HL-60 (cell line): ENCODE data around the gene PRKAG2.

Experiments used
- DNase-seq, 2 experiments: peaks; one replicate each; pipeline ENCODE4 v3.0.0-alpha.2; 2010 to 2020; ENCODE audit warnings: low read depth in 1 of 2, low spot score in 1 of 2
- H3K27ac ChIP-seq: fragments of 250-450 bp; sonication (Bioruptor Pico); replicated peaks from 2 replicates; pipeline ENCODE4 v1.5.1; 2020; ENCODE audit warnings: mild to moderate bottlenecking, moderate library complexity
- H3K27me3 ChIP-seq: fragments of 250-450 bp; sonication (Bioruptor Pico); 2 replicates; pipeline ENCODE4 v1.5.1; 2021; ENCODE audit warnings: mild to moderate bottlenecking, moderate library complexity; ENCODE audit not compliant: insufficient read depth, poor library complexity, severe bottlenecking
- H3K4me3 ChIP-seq: replicated peaks from 2 replicates; pipeline ENCODE4 v1.5.1; 2011; ENCODE audit warnings: mild to moderate bottlenecking, control low read depth, low read length; ENCODE audit not compliant: insufficient read depth
- CTCF ChIP-seq: IDR thresholded peaks from one replicate; pipeline ENCODE4 v1.5.1; 2011; ENCODE audit warnings: low read length, control low read depth, inconsistent platforms; ENCODE audit not compliant: insufficient read depth
- GABPA ChIP-seq: IDR thresholded peaks from 2 replicates; pipeline ENCODE4 v1.6.1; 2012; ENCODE audit warnings: low read depth
- POLR2AphosphoS5 ChIP-seq: IDR thresholded peaks from 2 replicates; pipeline ENCODE4 v1.6.1; 2012; ENCODE audit warnings: low read depth
- REST ChIP-seq: IDR thresholded peaks from 2 replicates; pipeline ENCODE4 v1.6.1; 2012; ENCODE audit warnings: low read depth; ENCODE audit not compliant: insufficient replicate concordance
- SPI1 ChIP-seq: IDR thresholded peaks from 2 replicates; pipeline ENCODE4 v1.6.1; 2012; ENCODE audit warnings: low read depth, mild to moderate bottlenecking, borderline replicate concordance

The PRKAG2 gene

DNA sequence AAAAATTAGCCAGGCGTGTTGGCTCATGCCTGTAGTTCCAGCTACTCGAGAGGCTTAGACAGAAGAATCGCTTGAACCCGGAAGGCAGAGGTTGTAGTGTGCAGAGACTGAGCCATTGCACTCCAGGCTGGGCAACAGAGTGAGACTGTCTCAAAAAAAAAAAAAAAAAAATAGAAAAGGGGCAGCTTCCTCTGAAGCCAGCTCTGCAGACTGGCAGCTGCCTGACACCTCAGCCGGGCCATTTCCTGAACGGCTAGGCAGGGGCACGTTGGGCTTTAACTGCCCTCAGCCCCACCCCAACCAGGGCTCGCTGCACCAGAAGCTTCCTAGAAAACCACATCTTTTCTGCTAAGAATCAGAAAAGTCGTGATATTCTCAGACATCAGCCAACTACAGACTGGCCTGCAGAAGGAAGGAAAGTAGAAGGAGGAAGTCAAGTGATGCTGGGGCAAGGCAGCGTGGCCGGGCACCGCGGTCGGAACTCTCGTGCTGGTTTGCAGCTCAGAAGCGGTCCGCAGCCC lies 38.0 kb downstream of the PRKAG2 start:
- Histone ChIP-seq H3K4me3 (peak overlapping the region; percentile 21), H3K27me3 (no peaks in the 10 kb centered on the region), H3K27ac (peak overlapping the region; percentile 84)
- peak; percentile 68 to 92 for DNase-seq
- peak; percentile 90 for TF ChIP-seq SPI1
- TF ChIP-seq REST, result no peak
- peak; percentile 71 for TF ChIP-seq POLR2AphosphoS5
- TF ChIP-seq GABPA, result no peak
- TF ChIP-seq CTCF, result no peak

- H3K27me3 ChIP-seq, result no peaks in the 10 kb centered on the region
- peak in 1 of 2 experiments; percentile 53 for DNase-seq
- peak overlapping the region; percentile 84 for H3K27ac ChIP-seq
- TF ChIP-seq GABPA (no peak), CTCF (no peak), REST (no peak), SPI1 (peak; percentile 59; the same call in 1 of the 2 replicates), POLR2AphosphoS5 (no peak)
- no peak overlapping the region for H3K4me3 ChIP-seq
Observed at GRCh38 chr7:151838072-151838471, 38.8 kb downstream of the PRKAG2 start.

DNA sequence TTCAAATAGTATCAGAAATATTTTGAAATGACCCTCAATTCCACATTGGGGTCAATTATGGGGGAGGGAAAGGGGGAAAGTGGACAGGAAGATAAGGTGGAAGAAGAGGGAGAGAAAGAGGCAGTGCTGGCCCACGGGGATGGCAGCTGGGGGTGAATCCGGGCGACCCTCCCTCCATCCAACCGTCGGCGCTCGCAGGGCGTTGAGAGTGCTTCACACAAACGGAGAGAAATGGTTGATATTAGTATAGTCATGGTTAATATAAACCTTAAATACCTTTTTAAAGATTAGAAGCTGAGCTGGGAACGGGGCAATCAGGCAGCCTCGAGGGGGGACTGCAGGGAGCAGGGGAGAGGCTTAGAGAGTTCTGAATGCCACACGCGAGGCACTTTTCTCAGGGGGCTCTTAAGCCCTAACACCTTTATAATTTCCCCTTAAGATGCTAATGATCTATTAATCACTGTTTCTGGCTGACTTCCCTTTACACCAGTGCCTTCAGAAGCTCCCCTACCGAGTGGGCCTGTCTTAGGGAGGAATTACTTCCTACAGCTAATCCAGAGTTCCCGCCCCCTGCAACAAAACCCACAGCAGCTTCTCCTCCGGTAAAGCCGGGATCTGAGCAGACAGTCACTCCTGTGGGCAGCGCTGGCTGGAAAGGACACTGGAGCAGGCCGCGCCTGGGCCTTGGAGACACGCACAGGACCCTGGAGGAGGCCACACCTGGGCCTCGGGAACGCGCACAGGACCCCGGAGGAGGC lies 39.5 kb downstream of the PRKAG2 start:
- Histone ChIP-seq H3K27ac (peak overlapping the region; percentile 84), H3K27me3 (no peaks in the 10 kb centered on the region), H3K4me3 (no peak overlapping the region)
- peak in 1 of 2 experiments; percentile 44 for DNase-seq
- TF ChIP-seq SPI1 (peak; percentile 14; the same call in 1 of the 2 replicates), POLR2AphosphoS5 (no peak; the same call in 1 of the 2 replicates)

DNA sequence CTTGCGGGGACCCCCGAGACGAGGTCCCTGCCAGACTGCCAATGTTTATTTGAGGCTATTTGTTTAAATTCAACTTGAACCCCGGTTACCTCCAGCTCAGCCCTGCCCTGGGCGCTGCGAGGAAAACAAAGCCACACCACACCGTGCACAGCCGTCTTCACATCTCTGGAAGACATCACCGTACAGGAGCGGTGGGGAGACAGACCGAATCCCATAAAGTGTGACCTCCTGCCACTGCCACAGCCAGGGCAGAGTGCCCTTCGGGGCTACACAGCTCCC lies 40.0 kb downstream of the PRKAG2 start:
- H3K27me3 ChIP-seq, result no peaks in the 10 kb centered on the region
- no peak overlapping the region; the same call in 1 of the 2 replicates for H3K27ac ChIP-seq
- TF ChIP-seq SPI1 (no peak), GABPA (no peak), POLR2AphosphoS5 (no peak), REST (no peak), CTCF (no peak)
- H3K4me3 ChIP-seq, result no peak overlapping the region
- DNase-seq, result no peak
